HepG2 (cell line): ENCODE measurements around the gene NOTUM. TPM values are rescaled to one million over a fixed set of nuclear protein-coding genes. Genes with fewer than 3 reads are reported as not detected.
A peak's percentile ranks its signal among the peaks of the same experiment; 100 is the strongest.

Experiments used
- FOXO4 ChIP-seq: sonication (generic); formaldehyde crosslinking; conservative IDR thresholded peaks from 2 replicates; pipeline ENCODE4 v1.8.1; 2023; ENCODE audit warnings: missing genetic modification reagents
- GATA4 ChIP-seq: sonication (generic); IDR thresholded peaks from 2 replicates; pipeline ENCODE4 v1.6.1; 2016; ENCODE audit warnings: antibody characterized with exemption, low read depth, borderline replicate concordance
- KAT7 ChIP-seq: IDR thresholded peaks from 2 replicates; pipeline ENCODE4 v1.6.1; 2018; ENCODE audit warnings: borderline replicate concordance, missing compliant biosample characterization
- MAFG ChIP-seq: sonication (generic); formaldehyde crosslinking; IDR thresholded peaks from 2 replicates; pipeline ENCODE4 v1.5.1; 2020; ENCODE audit warnings: mild to moderate bottlenecking, missing genetic modification reagents
- MZF1 ChIP-seq: sonication (generic); formaldehyde crosslinking; IDR thresholded peaks from 2 replicates; pipeline ENCODE4 v1.8.1; 2023; ENCODE audit warnings: mild to moderate bottlenecking, missing genetic modification reagents, borderline replicate concordance
- NFIC ChIP-seq: IDR thresholded peaks from 2 replicates; pipeline ENCODE4 v1.6.1; 2012; ENCODE audit warnings: mild to moderate bottlenecking, low read length, inconsistent platforms
- PHB2 ChIP-seq: fragments of 450-650 bp; IDR thresholded peaks from 2 replicates; pipeline ENCODE4 v1.6.1; 2018; ENCODE audit not compliant: partially characterized antibody
- SIX1 ChIP-seq: sonication (generic); formaldehyde crosslinking; IDR thresholded peaks from 2 replicates; pipeline ENCODE4 v1.4.0; 2020; ENCODE audit warnings: missing genetic modification reagents, borderline replicate concordance
- SKIL ChIP-seq: sonication (generic); formaldehyde crosslinking; IDR thresholded peaks from 2 replicates; pipeline ENCODE4 v1.8.0; 2022; ENCODE audit warnings: missing genetic modification reagents, mild to moderate bottlenecking, moderate library complexity, borderline replicate concordance
- TARDBP ChIP-seq: sonication (generic); formaldehyde crosslinking; IDR thresholded peaks from 2 replicates; pipeline ENCODE4 v1.8.0; 2022; ENCODE audit warnings: mild to moderate bottlenecking, missing genetic modification reagents
- U2AF2 ChIP-seq: fragments of 200-400 bp; formaldehyde crosslinking; IDR thresholded peaks from 2 replicates; pipeline ENCODE4 v1.6.1; 2017; ENCODE audit warnings: low read depth, mild to moderate bottlenecking, low read length
- XBP1 ChIP-seq: sonication (generic); formaldehyde crosslinking; IDR thresholded peaks from 2 replicates; pipeline ENCODE4 v1.5.0; 2020; ENCODE audit warnings: missing genetic modification reagents
- YEATS4 ChIP-seq: sonication (generic); formaldehyde crosslinking; IDR thresholded peaks from 2 replicates; pipeline ENCODE4 v1.4.0; 2020; ENCODE audit warnings: missing genetic modification reagents, borderline replicate concordance
- ZGPAT ChIP-seq: IDR thresholded peaks from 2 replicates; pipeline ENCODE4 v1.6.1; 2016; ENCODE audit warnings: mild to moderate bottlenecking
- ZMAT5 ChIP-seq: sonication (generic); formaldehyde crosslinking; IDR thresholded peaks from 2 replicates; pipeline ENCODE4 v1.5.0; 2020; ENCODE audit warnings: mild to moderate bottlenecking, low read depth, missing genetic modification reagents, borderline replicate concordance
- ZNF18 ChIP-seq: sonication (generic); formaldehyde crosslinking; IDR thresholded peaks from 2 replicates; pipeline ENCODE4 v1.8.0; 2022; ENCODE audit warnings: mild to moderate bottlenecking, missing genetic modification reagents; ENCODE audit not compliant: insufficient replicate concordance
- ZNF234 ChIP-seq: sonication (generic); formaldehyde crosslinking; conservative IDR thresholded peaks from 2 replicates; pipeline ENCODE4 v1.5.1; 2020; ENCODE audit warnings: mild to moderate bottlenecking, missing genetic modification reagents
- ZNF33B ChIP-seq: sonication (generic); formaldehyde crosslinking; IDR thresholded peaks from 2 replicates; pipeline ENCODE4 v1.5.1; 2020; ENCODE audit warnings: mild to moderate bottlenecking, missing genetic modification reagents
- ZNF44 ChIP-seq: sonication (generic); formaldehyde crosslinking; IDR thresholded peaks from 2 replicates; pipeline ENCODE4 v1.5.1; 2020; ENCODE audit warnings: mild to moderate bottlenecking, missing genetic modification reagents
- ZNF616 ChIP-seq: sonication (generic); formaldehyde crosslinking; IDR thresholded peaks from 2 replicates; pipeline ENCODE4 v1.5.0; 2020; ENCODE audit warnings: low read depth, mild to moderate bottlenecking, missing genetic modification reagents
- ZNF790 ChIP-seq: sonication (generic); formaldehyde crosslinking; IDR thresholded peaks from 2 replicates; pipeline ENCODE4 v1.8.0; 2022; ENCODE audit warnings: missing genetic modification reagents, mild to moderate bottlenecking, borderline replicate concordance
- polyA plus RNA-seq, 8 experiments: library from polyadenylated mRNA; depleted of rRNA in 3 of 8; stranded (reverse) in 7 of 8; unstranded in 1 of 8; fragments of >200 nt; fragmentation: Illumina TruSeq in 4 of 8; extraction: Trizol in 4 of 8; gene quantifications; 2 replicates each; pipeline versions ENCODE4 v1.2.1 to v1.2.3, GENCODE V29; 2011 to 2016; ENCODE audit warnings: low read depth in 4 of 8, missing spikeins in 1 of 8, mixed read lengths in 1 of 8; ENCODE audit not compliant: insufficient read depth in 1 of 8
- total RNA-seq, 5 experiments: library from RNA; depleted of rRNA; stranded (reverse); fragments of >200 nt; fragmentation: Illumina TruSeq; extraction: Trizol; gene quantifications; 2 replicates each; pipeline ENCODE4 v1.2.3, GENCODE V29; 2016; ENCODE audit warnings: low read depth in 1 of 5

Gene NOTUM
- total and polyA plus RNA-seq, 2 of the 13 experiments (the other 11 are each of a cell fraction or from before 2014, with no cell fraction given) = 150 to 160 TPM

- TF ChIP-seq ZNF18 (CRISPR knock-in tag) (peak; percentile 43), SKIL (CRISPR knock-in tag) (no peak; the same call in 1 of the 2 replicates), MAFG (peak; percentile 92), YEATS4 (peak; percentile 57), ZNF616 (CRISPR knock-in tag) (no peak), ZNF790 (no peak), PHB2 (no peak), ZMAT5 (no peak), SIX1 (CRISPR knock-in tag) (no peak), MZF1 (CRISPR knock-in tag) (0 out of 2 replicates have a peak, but pooled peaks have one; percentile 54), GATA4 (peak; percentile 62; the same call in 1 of the 2 replicates), U2AF2 (no peak), TARDBP (CRISPR knock-in tag) (0 out of 2 replicates have a peak, but pooled peaks have one; percentile 31), ZGPAT (CRISPR knock-in tag) (peak; percentile 86), NFIC (no peak), ZNF33B (CRISPR knock-in tag) (peak; percentile 94), ZNF44 (CRISPR knock-in tag) (peak; percentile 75; the same call in 1 of the 2 replicates), FOXO4 (CRISPR knock-in tag) (0 out of 2 replicates have a peak, but pooled peaks have one; percentile 88), XBP1 (no peak), ZNF234 (CRISPR knock-in tag) (no peak), KAT7 (peak; percentile 51; the same call in 1 of the 2 replicates)
Observed at GRCh38 chr17:81926451-81927151, 34.4 kb downstream of the NOTUM start (continued).
